ENCODE results near the gene SAP30.

The SAP30 gene

GRCh38 chr4:173403051-173403450 is 32.3 kb downstream of the SAP30 start:
- POLR2A ChIA-PET, result no interaction called here

GRCh38 chr4:173404296-173404865 is 33.6 kb downstream of the SAP30 start:
- H3K4me3 ChIP-seq (ENCODE audit: low read depth, low read length), result no peak overlapping the region
- no peak for DNase-seq (ENCODE audit: low read depth, low spot score)
- ChIA-PET CTCF (interaction anchor here (0.5 to 5.0 kb wide), 7 partner anchors 10 to 102 kb away, joined by 3 to 28 read pairs (median 4); no protein-coding TSS in a partner anchor), POLR2A (no interaction called here)
- TF ChIP-seq CTCF (IDR thresholded peaks at IDR 0.05; ENCODE audit: insufficient read depth, low read length, missing control alignments), result no peak

More at GRCh38 chr4:173403051-173403450, 32.3 kb downstream of the SAP30 start:
- H3K4me3 ChIP-seq (ENCODE audit: low read depth, low read length), result no peak overlapping the region
- DNase-seq (ENCODE audit: low read depth, low spot score), result no peak
- TF ChIP-seq CTCF (IDR thresholded peaks at IDR 0.05; ENCODE audit: insufficient read depth, low read length, missing control alignments), result no peak
- CTCF ChIA-PET, result interaction anchor here (1.0 to 5.0 kb wide), 8 partner anchors 12 to 389 kb away, joined by 3 to 28 read pairs (median 5); no protein-coding TSS in a partner anchor

GRCh38 chr4:173405840-173406606 is 35.3 kb downstream of the SAP30 start:
- POLR2A ChIA-PET, result no interaction called here

GRCh38 chr4:173410079-173410478 is 39.3 kb downstream of the SAP30 start:
- no peak for TF ChIP-seq CTCF (IDR thresholded peaks at IDR 0.05; ENCODE audit: insufficient read depth, low read length, missing control alignments)
- CTCF ChIA-PET, result interaction anchor here (1.0 to 16.6 kb wide), 6 partner anchors 8 to 89 kb away, joined by 3 to 464 read pairs (median 4); no protein-coding TSS in a partner anchor

More at GRCh38 chr4:173405840-173406606, 35.3 kb downstream of the SAP30 start:
- no peak for TF ChIP-seq CTCF (IDR thresholded peaks at IDR 0.05; ENCODE audit: insufficient read depth, low read length, missing control alignments)
- H3K4me3 ChIP-seq (ENCODE audit: low read depth, low read length), result no peak overlapping the region
- CTCF ChIA-PET, result interaction anchor here (0.7 to 5.0 kb wide), 4 partner anchors 9 to 87 kb away, joined by 3 to 24 read pairs (median 6); no protein-coding TSS in a partner anchor
- no peak for DNase-seq (ENCODE audit: low read depth, low spot score)

GRCh38 chr4:173411106-173411693 is 40.4 kb downstream of the SAP30 start:
- ChIA-PET POLR2A (interaction anchor here (0.9 kb wide), 1 partner anchor 77 kb away, joined by 4 read pairs; the partner anchor contains the start of gene HMGB2), CTCF (interaction anchor here (0.7 to 16.6 kb wide), 10 partner anchors 9 to 122 kb away, joined by 3 to 464 read pairs (median 4); no protein-coding TSS in a partner anchor)
- H3K4me3 ChIP-seq (ENCODE audit: low read depth, low read length), result no peak overlapping the region
- no peak for DNase-seq (ENCODE audit: low read depth, low spot score)
- TF ChIP-seq CTCF (IDR thresholded peaks at IDR 0.05; ENCODE audit: insufficient read depth, low read length, missing control alignments), result no peak

More at GRCh38 chr4:173410079-173410478, 39.3 kb downstream of the SAP30 start:
- DNase-seq (ENCODE audit: low read depth, low spot score), result no peak
- POLR2A ChIA-PET, result no interaction called here
- H3K4me3 ChIP-seq (ENCODE audit: low read depth, low read length), result no peak overlapping the region

Data from AG04449 (cell line).